HEK293T (cell line): Measurements from ENCODE around the gene AGPAT1.

Source experiments
- CTCF ChIA-PET: fragments of 350-600 bp; formaldehyde crosslinking; extraction: SDS; loops from one replicate; lab custom pipeline; 2021; ENCODE audit warnings: antibody characterized with exemption, inconsistent platforms; lab: Yijun Ruan, JAX
- POLR2A ChIA-PET: fragments of 350-600 bp; formaldehyde crosslinking; extraction: SDS; loops from one replicate; lab custom pipeline; 2020; ENCODE audit warnings: antibody characterized with exemption, inconsistent platforms; lab: Yijun Ruan, JAX
- DNase-seq: peaks from one replicate; pipeline ENCODE4 v3.0.0; 2012; ENCODE audit warnings: mixed read lengths; ENCODE audit errors: extremely low spot score
- ARNT ChIP-seq: fragments of 450-650 bp; IDR thresholded peaks from 2 replicates; pipeline ENCODE4 v1.6.1; 2017; ENCODE audit warnings: mild to moderate bottlenecking
- BHLHE40 ChIP-seq: fragments of 450-650 bp; IDR thresholded peaks from 2 replicates; pipeline ENCODE4 v1.6.1; 2016; ENCODE audit warnings: mild to moderate bottlenecking, moderate library complexity, borderline replicate concordance
- CTBP1 ChIP-seq: fragments of 450-650 bp; IDR thresholded peaks from 2 replicates; pipeline ENCODE4 v1.6.1; 2016; ENCODE audit warnings: borderline replicate concordance
- ELF4 ChIP-seq: fragments of 450-650 bp; IDR thresholded peaks from 2 replicates; pipeline ENCODE4 v1.6.1; 2017; ENCODE audit warnings: antibody characterized with exemption
- FOXA1 ChIP-seq: fragments of 450-650 bp; IDR thresholded peaks from 2 replicates; pipeline ENCODE4 v1.6.1; 2016; ENCODE audit warnings: mild to moderate bottlenecking
- FOXK2 ChIP-seq: fragments of 450-650 bp; IDR thresholded peaks from 2 replicates; pipeline ENCODE4 v1.6.1; 2016; ENCODE audit warnings: mild to moderate bottlenecking
- FOXM1 ChIP-seq: fragments of 450-650 bp; IDR thresholded peaks from 2 replicates; pipeline ENCODE4 v1.6.1; 2017; ENCODE audit warnings: mild to moderate bottlenecking, borderline replicate concordance
- HDGF ChIP-seq: fragments of 450-650 bp; IDR thresholded peaks from 2 replicates; pipeline ENCODE4 v1.6.1; 2017; ENCODE audit warnings: antibody characterized with exemption, borderline replicate concordance
- L3MBTL2 ChIP-seq: fragments of 450-650 bp; conservative IDR thresholded peaks from 2 replicates; pipeline ENCODE4 v1.6.1; 2016; ENCODE audit warnings: mild to moderate bottlenecking
- LEF1 ChIP-seq: fragments of 450-650 bp; IDR thresholded peaks from 2 replicates; pipeline ENCODE4 v1.6.1; 2017; ENCODE audit warnings: mild to moderate bottlenecking, borderline replicate concordance
- NFRKB ChIP-seq: fragments of 450-650 bp; IDR thresholded peaks from 2 replicates; pipeline ENCODE4 v1.6.1; 2016; ENCODE audit warnings: mild to moderate bottlenecking, moderate library complexity
- SP1 ChIP-seq: fragments of 450-650 bp; IDR thresholded peaks from 2 replicates; pipeline ENCODE4 v1.6.1; 2017
- SUZ12 ChIP-seq: fragments of 450-650 bp; IDR thresholded peaks from 2 replicates; pipeline ENCODE4 v1.6.1; 2016; ENCODE audit warnings: mild to moderate bottlenecking
- TARDBP ChIP-seq: fragments of 450-650 bp; IDR thresholded peaks from 2 replicates; pipeline ENCODE4 v1.6.1; 2016
- ZNF384 ChIP-seq: fragments of 450-650 bp; IDR thresholded peaks from 2 replicates; pipeline ENCODE4 v1.6.1; 2016
- TF ChIP-seq, protein P1 (sequence below): fragments of 450-650 bp; IDR thresholded peaks from 2 replicates; pipeline ENCODE4 v1.6.1; 2016

The AGPAT1 gene

GRCh38 chr6:32179766-32180405 lies 4.0 kb upstream of the AGPAT1 start:
- CTCF ChIA-PET = no interaction called here
- TF ChIP-seq, protein P1, sequence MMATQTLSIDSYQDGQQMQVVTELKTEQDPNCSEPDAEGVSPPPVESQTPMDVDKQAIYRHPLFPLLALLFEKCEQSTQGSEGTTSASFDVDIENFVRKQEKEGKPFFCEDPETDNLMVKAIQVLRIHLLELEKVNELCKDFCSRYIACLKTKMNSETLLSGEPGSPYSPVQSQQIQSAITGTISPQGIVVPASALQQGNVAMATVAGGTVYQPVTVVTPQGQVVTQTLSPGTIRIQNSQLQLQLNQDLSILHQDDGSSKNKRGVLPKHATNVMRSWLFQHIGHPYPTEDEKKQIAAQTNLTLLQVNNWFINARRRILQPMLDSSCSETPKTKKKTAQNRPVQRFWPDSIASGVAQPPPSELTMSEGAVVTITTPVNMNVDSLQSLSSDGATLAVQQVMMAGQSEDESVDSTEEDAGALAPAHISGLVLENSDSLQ = no peak
- TF ChIP-seq L3MBTL2 (no peak), NFRKB (no peak), SP1 (no peak), FOXK2 (no peak), ARNT (no peak), FOXM1 (no peak), TARDBP (no peak), CTBP1 (no peak), FOXA1 (no peak), SUZ12 (no peak), ELF4 (no peak), LEF1 (no peak)
- POLR2A ChIA-PET = interaction anchor here (0.6 to 4.9 kb wide), 3 partner anchors 12 to 372 kb away, joined by 3 to 153 read pairs (median 6); partner anchors contain the start of genes FKBPL, GPSM3 and PBX2
- no peak for DNase-seq

DNA sequence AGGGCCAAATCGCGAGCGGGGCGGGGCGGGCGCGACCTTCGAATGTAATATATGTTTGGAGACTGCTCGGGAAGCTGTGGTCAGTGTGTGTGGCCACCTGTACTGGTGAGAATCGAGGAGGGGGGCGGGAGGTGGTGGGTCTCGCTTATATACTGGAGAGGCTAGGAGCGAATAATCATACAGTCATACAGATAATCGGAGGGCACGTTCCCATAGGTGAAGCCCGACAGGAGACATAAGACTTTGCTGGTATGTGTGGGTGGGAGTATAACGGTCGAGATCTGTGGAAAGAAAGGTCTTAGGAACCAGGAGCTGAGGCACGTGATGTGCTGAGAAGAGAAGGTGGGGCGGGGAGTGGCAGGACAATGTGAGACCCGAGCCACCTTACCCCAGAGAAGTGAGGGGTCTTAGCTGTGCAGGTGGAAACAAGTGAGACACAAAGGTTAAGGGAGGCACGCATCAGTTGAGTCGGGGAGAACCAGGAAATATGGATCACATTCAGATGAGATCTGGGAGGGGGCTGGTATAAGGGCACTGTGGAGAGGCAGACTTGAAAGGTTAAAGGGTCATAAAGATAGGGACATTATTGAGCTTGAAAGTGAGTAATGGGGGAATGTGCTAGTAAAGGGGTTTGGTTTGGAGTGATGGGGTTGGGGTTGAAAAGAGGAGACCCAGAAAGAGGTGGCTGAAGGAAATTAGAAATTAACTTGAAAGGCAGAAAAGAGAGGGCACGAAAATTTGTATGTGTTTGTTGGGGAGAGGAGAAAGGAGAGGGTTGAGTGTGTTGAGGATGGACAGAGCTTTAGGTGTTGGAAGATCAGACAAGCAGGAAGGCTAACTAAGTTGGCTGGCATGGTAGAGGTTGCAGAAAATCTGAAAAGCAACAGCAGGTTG lies 2.9 kb upstream of the AGPAT1 start:
- ChIA-PET POLR2A (interaction anchor here (0.9 to 4.9 kb wide), 3 partner anchors 13 to 793 kb away, joined by 3 to 153 read pairs (median 6); partner anchors contain the start of genes FKBPL, GPSM3 and PBX2), CTCF (no interaction called here)
- TF ChIP-seq L3MBTL2 (peak; percentile 43), ARNT (no peak), LEF1 (no peak), ELF4 (no peak)
- no peak for DNase-seq

DNA sequence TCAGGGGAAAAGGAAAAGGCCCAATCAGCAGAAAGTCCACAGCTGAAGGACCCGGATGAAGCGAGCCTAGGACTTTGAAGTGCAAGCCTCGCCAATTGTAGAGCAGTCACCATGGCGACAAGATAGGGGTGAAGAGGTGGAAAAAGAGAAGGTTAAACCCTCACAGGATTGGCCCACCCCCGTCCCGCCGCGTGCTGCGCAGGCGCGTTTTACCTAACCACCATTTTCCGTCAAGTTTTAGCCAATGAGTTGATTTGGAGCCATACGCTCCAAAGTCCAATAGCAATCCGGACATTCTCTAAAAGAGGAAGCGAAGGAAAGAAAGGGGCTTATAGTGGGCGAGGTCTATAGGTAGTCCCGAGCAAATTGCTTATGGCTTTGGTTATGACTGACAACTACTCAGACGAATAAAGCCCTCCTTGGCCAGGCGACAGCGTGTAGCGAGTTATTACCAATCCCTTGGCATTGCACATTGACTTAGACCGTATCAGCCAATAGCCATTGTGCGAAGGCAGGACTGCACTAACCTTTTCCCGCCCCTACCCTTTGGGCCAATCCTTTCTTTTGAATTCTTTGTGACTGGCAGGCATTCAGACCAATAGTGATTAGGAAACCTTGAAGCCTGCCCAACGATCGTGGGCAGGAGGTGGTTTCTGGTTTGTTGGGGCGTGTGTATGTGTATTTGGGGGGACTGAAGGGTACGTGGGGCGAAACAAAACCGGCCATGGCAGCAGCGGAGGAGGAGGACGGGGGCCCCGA lies 2.1 kb upstream of the AGPAT1 start, which contains the start of gene RNF5:
Gene RNF5 (plus strand): TSS at position 618 of the 759 bp plus-strand sequence. CDS start 107 bp downstream, at position 725.
- POLR2A ChIA-PET = interaction anchor here (0.9 to 4.9 kb wide), 19 partner anchors 10 to 794 kb away, joined by 3 to 153 read pairs (median 4); partner anchors contain the start of genes ATF6B, DDX39B, DXO and EGFL8
- peak; percentile 89 for DNase-seq
- CTCF ChIA-PET = interaction anchor here (0.9 to 1.2 kb wide), 2 partner anchors 19 to 61 kb away, joined by 4 read pairs; no protein-coding TSS in a partner anchor
- no peak for TF ChIP-seq CTBP1
- TF ChIP-seq L3MBTL2 = peak; percentile 78
- TF ChIP-seq SP1 = no peak
- no peak for TF ChIP-seq HDGF
- no peak for TF ChIP-seq ELF4
- TF ChIP-seq, protein P1 = peak; percentile 100
- no peak for TF ChIP-seq NFRKB
- no peak for TF ChIP-seq FOXM1
- no peak for TF ChIP-seq FOXK2

DNA sequence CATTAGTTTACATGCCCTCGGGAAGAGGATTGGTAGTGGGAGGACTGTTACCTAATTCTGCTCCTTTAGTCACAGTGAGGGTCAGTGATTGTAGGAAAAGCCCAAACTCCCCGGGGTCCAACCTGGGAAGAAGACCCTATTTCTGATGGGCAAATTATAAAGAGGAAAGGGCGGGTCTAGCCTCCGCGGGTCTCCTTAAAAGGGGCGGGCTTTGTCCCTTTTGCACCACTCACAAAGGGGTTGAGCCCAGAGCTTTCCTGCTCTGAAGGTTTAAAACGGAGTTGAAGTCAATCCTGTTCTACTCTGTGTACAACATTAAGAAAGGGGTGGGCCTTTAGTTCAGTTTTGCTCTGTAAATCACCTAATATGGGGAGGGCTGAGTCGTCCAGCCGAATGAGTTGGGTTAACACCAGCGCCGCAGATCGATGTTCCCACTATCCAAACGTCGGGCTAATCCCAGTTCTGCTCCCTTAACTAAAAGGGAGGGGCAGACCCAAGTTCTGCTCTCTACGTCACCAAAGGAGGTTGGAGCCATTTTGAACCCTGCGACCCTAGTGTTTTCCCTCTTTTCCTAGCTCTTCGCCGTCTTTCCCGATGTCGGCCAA lies 1.4 kb upstream of the AGPAT1 start:
- CTCF ChIA-PET = interaction anchor here (0.9 to 1.2 kb wide), 2 partner anchors 20 to 60 kb away, joined by 4 read pairs; no protein-coding TSS in a partner anchor
- POLR2A ChIA-PET = interaction anchor here (0.5 to 4.9 kb wide), 20 partner anchors 9 to 795 kb away, joined by 3 to 153 read pairs (median 4); partner anchors contain the start of genes ATF6B, DDX39B, DXO and EGFL8
- TF ChIP-seq HDGF (no peak), ELF4 (no peak), SP1 (no peak), NFRKB (no peak), ARNT (no peak), LEF1 (no peak), BHLHE40 (no peak), L3MBTL2 (no peak), ZNF384 (no peak), TARDBP (no peak), CTBP1 (no peak), SUZ12 (no peak), FOXM1 (no peak), FOXK2 (no peak)
- TF ChIP-seq, protein P1 = no peak
- no peak for DNase-seq
